Liver (tissue), 3 donors: ENCODE results near the gene MCM10.

Source experiments
- ATF3 ChIP-seq: IDR thresholded peaks from 2 replicates; pipeline ENCODE4 v1.6.1; 2016; ENCODE audit warnings: antibody characterized with exemption
- EGR1 ChIP-seq, 2 donors: IDR thresholded peaks; 2 replicates each; pipeline ENCODE4 v1.6.1; 2016 to 2018; ENCODE audit warnings: antibody characterized with exemption in 2 of 2, low read depth in 2 of 2
- FOXA1 ChIP-seq: IDR thresholded peaks from 2 replicates; pipeline ENCODE4 v1.6.1; 2016; ENCODE audit warnings: antibody characterized with exemption
- GABPA ChIP-seq, 2 donors: IDR thresholded peaks in 1 of 2; conservative IDR thresholded peaks in 1 of 2; 2 replicates each; pipeline ENCODE4 v1.6.1; 2016; ENCODE audit warnings: antibody characterized with exemption in 2 of 2, mild to moderate bottlenecking in 1 of 2, moderate library complexity in 1 of 2
- HNF4A ChIP-seq, 2 donors: conservative IDR thresholded peaks; 2 replicates each; pipeline ENCODE4 v1.6.1; 2016; ENCODE audit warnings: antibody characterized with exemption in 2 of 2, mild to moderate bottlenecking in 2 of 2
- JUND ChIP-seq, 2 donors: IDR thresholded peaks; 2 replicates each; pipeline ENCODE4 v1.6.1; 2016; ENCODE audit warnings: antibody characterized with exemption in 2 of 2
- RAD21 ChIP-seq, 2 donors: IDR thresholded peaks; 2 replicates each; pipeline ENCODE4 v1.6.1; 2016; ENCODE audit warnings: antibody characterized with exemption in 2 of 2, mild to moderate bottlenecking in 2 of 2
- RXRA ChIP-seq, 2 donors: IDR thresholded peaks; 2 replicates each; pipeline ENCODE4 v1.6.1; 2017 to 2018; ENCODE audit warnings: antibody characterized with exemption in 2 of 2, mild to moderate bottlenecking in 1 of 2
- TAF1 ChIP-seq: conservative IDR thresholded peaks from 2 replicates; pipeline ENCODE4 v1.6.1; 2016; ENCODE audit warnings: antibody characterized with exemption, mild to moderate bottlenecking
- YY1 ChIP-seq: IDR thresholded peaks from 2 replicates; pipeline ENCODE4 v1.6.1; 2016; ENCODE audit warnings: antibody characterized with exemption, mild to moderate bottlenecking
- ZBTB33 ChIP-seq: IDR thresholded peaks from 2 replicates; pipeline ENCODE4 v1.6.1; 2016; ENCODE audit warnings: antibody characterized with exemption
- TF ChIP-seq, protein P1 (sequence below): fragments of 150-350 bp; IDR thresholded peaks from 2 replicates; pipeline ENCODE4 v1.5.1; 2017; ENCODE audit warnings: improper control_type of control experiment, low read depth, low read length; ENCODE audit not compliant: missing input control
- TF ChIP-seq, protein P2 (sequence below): IDR thresholded peaks from 2 replicates; pipeline ENCODE4 v1.6.1; 2016; ENCODE audit warnings: antibody characterized with exemption
- TF ChIP-seq, protein P3 (sequence below): IDR thresholded peaks from 2 replicates; pipeline ENCODE4 v1.6.1; 2016; ENCODE audit warnings: antibody characterized with exemption, mild to moderate bottlenecking
- donor health status: healthy.
- donor health status: healthy.

DNA sequence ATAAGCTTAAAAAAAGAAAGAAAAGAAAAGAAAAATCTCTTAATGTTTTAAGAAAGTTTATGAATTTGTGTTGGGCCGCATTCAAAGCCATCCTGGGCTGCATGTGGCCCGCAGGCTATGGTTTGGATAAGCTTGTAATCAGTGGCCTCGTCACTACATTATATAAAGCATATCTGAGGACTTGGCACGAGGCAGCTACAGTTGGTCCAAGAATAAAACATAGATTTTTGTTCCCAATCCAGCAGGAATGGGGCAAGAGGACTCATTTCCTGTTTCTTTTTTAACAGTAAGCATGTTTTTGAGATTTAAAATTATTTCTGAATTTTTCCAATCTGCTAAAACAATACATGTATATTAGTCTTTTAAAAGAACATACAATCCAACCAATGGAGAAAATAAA, 28.6 kb downstream of the MCM10 start:
- no peak for TF ChIP-seq TAF1
- TF ChIP-seq, protein P1, sequence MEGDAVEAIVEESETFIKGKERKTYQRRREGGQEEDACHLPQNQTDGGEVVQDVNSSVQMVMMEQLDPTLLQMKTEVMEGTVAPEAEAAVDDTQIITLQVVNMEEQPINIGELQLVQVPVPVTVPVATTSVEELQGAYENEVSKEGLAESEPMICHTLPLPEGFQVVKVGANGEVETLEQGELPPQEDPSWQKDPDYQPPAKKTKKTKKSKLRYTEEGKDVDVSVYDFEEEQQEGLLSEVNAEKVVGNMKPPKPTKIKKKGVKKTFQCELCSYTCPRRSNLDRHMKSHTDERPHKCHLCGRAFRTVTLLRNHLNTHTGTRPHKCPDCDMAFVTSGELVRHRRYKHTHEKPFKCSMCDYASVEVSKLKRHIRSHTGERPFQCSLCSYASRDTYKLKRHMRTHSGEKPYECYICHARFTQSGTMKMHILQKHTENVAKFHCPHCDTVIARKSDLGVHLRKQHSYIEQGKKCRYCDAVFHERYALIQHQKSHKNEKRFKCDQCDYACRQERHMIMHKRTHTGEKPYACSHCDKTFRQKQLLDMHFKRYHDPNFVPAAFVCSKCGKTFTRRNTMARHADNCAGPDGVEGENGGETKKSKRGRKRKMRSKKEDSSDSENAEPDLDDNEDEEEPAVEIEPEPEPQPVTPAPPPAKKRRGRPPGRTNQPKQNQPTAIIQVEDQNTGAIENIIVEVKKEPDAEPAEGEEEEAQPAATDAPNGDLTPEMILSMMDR: no peak
- TF ChIP-seq EGR1 (IDR thresholded peaks at IDR 0.05; ENCODE audit: low read depth in 2 of 2): no peak
- no peak for TF ChIP-seq RAD21 (IDR thresholded peaks at IDR 0.05)
- no peak for TF ChIP-seq YY1
- no peak for TF ChIP-seq HNF4A (conservative IDR thresholded peaks at IDR 0.05)
- no peak for TF ChIP-seq RXRA (IDR thresholded peaks at IDR 0.05)
- no peak for TF ChIP-seq JUND (IDR thresholded peaks at IDR 0.05)
- no peak for TF ChIP-seq GABPA (IDR thresholded peaks at IDR 0.05 in 1 of 2, conservative IDR thresholded peaks at IDR 0.05 in 1 of 2)
- TF ChIP-seq, protein P2, sequence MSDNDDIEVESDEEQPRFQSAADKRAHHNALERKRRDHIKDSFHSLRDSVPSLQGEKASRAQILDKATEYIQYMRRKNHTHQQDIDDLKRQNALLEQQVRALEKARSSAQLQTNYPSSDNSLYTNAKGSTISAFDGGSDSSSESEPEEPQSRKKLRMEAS: no peak
- no peak for TF ChIP-seq FOXA1
- TF ChIP-seq, protein P3, sequence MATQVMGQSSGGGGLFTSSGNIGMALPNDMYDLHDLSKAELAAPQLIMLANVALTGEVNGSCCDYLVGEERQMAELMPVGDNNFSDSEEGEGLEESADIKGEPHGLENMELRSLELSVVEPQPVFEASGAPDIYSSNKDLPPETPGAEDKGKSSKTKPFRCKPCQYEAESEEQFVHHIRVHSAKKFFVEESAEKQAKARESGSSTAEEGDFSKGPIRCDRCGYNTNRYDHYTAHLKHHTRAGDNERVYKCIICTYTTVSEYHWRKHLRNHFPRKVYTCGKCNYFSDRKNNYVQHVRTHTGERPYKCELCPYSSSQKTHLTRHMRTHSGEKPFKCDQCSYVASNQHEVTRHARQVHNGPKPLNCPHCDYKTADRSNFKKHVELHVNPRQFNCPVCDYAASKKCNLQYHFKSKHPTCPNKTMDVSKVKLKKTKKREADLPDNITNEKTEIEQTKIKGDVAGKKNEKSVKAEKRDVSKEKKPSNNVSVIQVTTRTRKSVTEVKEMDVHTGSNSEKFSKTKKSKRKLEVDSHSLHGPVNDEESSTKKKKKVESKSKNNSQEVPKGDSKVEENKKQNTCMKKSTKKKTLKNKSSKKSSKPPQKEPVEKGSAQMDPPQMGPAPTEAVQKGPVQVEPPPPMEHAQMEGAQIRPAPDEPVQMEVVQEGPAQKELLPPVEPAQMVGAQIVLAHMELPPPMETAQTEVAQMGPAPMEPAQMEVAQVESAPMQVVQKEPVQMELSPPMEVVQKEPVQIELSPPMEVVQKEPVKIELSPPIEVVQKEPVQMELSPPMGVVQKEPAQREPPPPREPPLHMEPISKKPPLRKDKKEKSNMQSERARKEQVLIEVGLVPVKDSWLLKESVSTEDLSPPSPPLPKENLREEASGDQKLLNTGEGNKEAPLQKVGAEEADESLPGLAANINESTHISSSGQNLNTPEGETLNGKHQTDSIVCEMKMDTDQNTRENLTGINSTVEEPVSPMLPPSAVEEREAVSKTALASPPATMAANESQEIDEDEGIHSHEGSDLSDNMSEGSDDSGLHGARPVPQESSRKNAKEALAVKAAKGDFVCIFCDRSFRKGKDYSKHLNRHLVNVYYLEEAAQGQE: no peak
- TF ChIP-seq ATF3: no peak
- no peak for TF ChIP-seq ZBTB33
